Ascending aorta (tissue), 2 donors: ENCODE data around the gene IFITM10. TPM values are rescaled to one million over a fixed set of nuclear protein-coding genes. Genes with fewer than 3 reads are reported as not detected.

Source experiments
- DNase-seq, 2 donors: peaks; one replicate each; pipeline ENCODE4 v3.0.0-alpha.2; 2019; ENCODE audit warnings: low spot score in 2 of 2
- H3K27ac ChIP-seq, 2 donors: fragments of 200-600 bp; sonication (generic); one replicate each; pipeline ENCODE4 v1.5.1; 2016 to 2017; ENCODE audit warnings: mild to moderate bottlenecking in 1 of 2
- H3K27me3 ChIP-seq: fragments of 200-600 bp; sonication (generic); one replicate; pipeline ENCODE4 v1.5.1; 2017
- H3K36me3 ChIP-seq, 2 donors: fragments of 200-600 bp; sonication (generic); one replicate each; pipeline ENCODE4 v1.5.1; 2016
- H3K4me1 ChIP-seq, 2 donors: fragments of 200-600 bp; sonication (generic); one replicate each; pipeline ENCODE4 v1.5.1; 2016 to 2017; ENCODE audit warnings: mild to moderate bottlenecking in 1 of 2
- H3K4me3 ChIP-seq, 2 donors: fragments of 200-600 bp; sonication (generic); one replicate each; pipeline ENCODE4 v1.5.1; 2016 to 2017; ENCODE audit warnings: mild to moderate bottlenecking in 1 of 2
- H3K9me3 ChIP-seq, 2 donors: fragments of 200-600 bp; sonication (generic); one replicate each; pipeline ENCODE4 v1.5.1; 2016
- intact Hi-C: fragments of 100-400 bp; cut with DNase I; formaldehyde crosslinking; loops from one replicate; pipeline ENCODE4 v1.15.1; 2023
- total RNA-seq: library from RNA; depleted of rRNA; stranded (reverse); fragments of >200 nt; gene quantifications from one replicate; pipeline ENCODE4 v1.1.0, GENCODE V29; 2016
- TF ChIP-seq, protein P1 (sequence below), 3 experiments: fragments of 200-600 bp in 2 of 3; fragments of 450-650 bp in 1 of 3; sonication (generic) in 2 of 3; IDR thresholded peaks; one replicate each; pipeline ENCODE4 v1.5.1; 2016 to 2019; ENCODE audit warnings: antibody characterized with exemption in 3 of 3, mild to moderate bottlenecking in 1 of 3, moderate library complexity in 1 of 3

Gene IFITM10
- total RNA-seq, 1 donor from 2014 or later = 2.9 TPM

DNA sequence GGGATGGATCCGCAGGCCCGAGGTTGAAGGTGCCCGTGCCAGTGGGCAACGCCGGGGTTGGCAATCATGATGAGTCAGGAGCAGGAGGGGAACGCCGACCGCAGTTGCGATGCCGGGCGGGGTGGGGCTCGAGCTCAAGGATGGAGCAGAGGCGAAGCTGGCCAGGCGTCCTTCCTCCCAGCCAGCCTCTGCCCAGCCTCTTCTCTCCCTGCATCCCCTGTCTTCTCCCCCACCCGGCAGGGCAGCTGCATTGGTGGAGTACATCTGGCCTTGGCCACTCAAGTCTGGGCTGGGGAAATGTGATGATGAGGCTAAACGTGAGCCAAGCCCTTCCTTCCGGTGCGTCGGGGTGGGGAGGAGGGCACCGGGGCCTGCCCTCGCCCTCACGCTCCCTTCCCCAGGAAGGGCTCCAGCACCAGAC is 3.9 kb downstream of the IFITM10 start:
- Histone ChIP-seq H3K4me1 (peaks cover 18 to 34% of the 10 kb centered on the region in 2 donors), H3K36me3 (peaks cover 0 to 5% of the 10 kb centered on the region in 2 donors), H3K27ac (peak overlapping the region in 1 of 2 donors; percentile 97), H3K27me3 (no peaks in the 10 kb centered on the region), H3K9me3 (no peaks in the 10 kb centered on the region), H3K4me3 (peak overlapping the region in 1 of 2 donors; percentile 80)
- intact Hi-C loops = no loop called here
- peak in 1 of 2 donors; percentile 69 for DNase-seq
- TF ChIP-seq, protein P1, sequence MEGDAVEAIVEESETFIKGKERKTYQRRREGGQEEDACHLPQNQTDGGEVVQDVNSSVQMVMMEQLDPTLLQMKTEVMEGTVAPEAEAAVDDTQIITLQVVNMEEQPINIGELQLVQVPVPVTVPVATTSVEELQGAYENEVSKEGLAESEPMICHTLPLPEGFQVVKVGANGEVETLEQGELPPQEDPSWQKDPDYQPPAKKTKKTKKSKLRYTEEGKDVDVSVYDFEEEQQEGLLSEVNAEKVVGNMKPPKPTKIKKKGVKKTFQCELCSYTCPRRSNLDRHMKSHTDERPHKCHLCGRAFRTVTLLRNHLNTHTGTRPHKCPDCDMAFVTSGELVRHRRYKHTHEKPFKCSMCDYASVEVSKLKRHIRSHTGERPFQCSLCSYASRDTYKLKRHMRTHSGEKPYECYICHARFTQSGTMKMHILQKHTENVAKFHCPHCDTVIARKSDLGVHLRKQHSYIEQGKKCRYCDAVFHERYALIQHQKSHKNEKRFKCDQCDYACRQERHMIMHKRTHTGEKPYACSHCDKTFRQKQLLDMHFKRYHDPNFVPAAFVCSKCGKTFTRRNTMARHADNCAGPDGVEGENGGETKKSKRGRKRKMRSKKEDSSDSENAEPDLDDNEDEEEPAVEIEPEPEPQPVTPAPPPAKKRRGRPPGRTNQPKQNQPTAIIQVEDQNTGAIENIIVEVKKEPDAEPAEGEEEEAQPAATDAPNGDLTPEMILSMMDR (IDR thresholded peaks at IDR 0.05) = no peak

DNA sequence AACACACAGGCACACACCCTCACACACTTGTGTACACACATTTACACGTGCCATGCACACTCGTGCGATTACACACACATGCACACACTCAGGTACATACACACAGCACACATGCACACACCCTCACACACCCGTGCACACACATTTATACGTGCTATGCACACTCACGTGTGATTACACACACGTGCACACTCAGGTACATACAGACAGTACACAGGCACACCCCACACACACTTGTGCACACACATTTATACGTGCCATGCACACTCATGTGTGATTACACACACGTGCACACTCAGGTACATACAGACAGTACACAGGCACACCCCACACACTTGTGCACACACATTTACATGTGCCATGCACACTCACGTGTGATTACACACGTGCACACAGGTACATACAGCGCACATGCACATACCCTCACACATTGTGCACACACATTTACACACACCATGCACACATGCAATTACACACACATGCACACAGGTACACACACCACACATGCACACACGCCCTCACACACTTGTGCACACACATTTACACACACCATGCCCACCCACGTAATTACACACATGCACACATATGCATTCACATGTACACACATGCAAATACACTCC is 4.6 kb downstream of the IFITM10 start:
- Histone ChIP-seq H3K4me1 (peaks cover 11 to 27% of the 10 kb centered on the region in 2 donors), H3K36me3 (peaks cover 0 to 5% of the 10 kb centered on the region in 2 donors), H3K9me3 (no peaks in the 10 kb centered on the region), H3K27me3 (no peaks in the 10 kb centered on the region), H3K4me3 (no peak overlapping the region), H3K27ac (no peak overlapping the region)
- TF ChIP-seq, protein P1 (IDR thresholded peaks at IDR 0.05) = no peak
- peak in 1 of 2 donors; percentile 52 for DNase-seq
- intact Hi-C loops = no loop called here

DNA sequence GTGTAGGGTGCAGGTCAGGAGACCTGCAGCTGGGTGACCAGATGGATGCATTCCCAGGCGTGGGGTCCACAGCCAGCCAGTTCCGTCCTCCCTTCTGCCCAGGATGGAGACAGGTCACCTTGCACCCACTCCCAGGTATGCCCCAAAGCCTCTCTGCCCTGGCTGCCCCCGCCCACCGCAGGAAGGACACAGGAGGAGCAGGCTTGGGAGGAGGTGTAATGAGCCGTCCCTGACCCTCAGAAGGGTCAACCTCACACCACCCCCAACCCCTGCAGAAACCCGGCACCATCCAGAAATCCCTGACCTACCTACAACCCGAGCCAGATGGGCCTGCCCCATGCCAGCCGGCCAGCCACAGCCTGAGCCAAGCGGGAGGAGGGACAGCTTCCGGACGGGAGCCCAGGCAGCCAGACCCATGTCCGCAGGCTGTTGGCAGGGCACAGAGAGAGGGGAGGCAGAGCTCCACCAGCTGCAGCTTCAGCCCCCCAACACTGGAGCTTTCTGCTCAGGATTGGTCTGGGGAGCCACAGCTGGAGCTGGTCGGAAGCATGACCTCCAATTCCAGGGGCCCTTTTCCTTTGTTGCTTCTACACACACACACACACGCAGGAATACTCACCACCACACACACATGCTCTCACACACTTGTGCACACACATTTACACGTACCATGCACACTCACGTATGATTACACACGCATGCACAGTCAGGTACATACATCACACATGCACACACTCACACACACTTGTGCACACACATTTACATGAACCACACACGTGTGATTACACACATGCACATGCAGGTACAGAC is 5.3 kb downstream of the IFITM10 start:
- TF ChIP-seq, protein P1 (IDR thresholded peaks at IDR 0.05) = no peak
- no peaks in the 10 kb centered on the region for H3K27me3 ChIP-seq
- peaks cover 11 to 20% of the 10 kb centered on the region in 2 donors for H3K4me1 ChIP-seq
- no peak overlapping the region for H3K27ac ChIP-seq
- DNase-seq = peak in 1 of 2 donors; percentile 61
- no peak overlapping the region for H3K4me3 ChIP-seq
- no peaks in the 10 kb centered on the region for H3K9me3 ChIP-seq
- intact Hi-C loops = no loop called here
- H3K36me3 ChIP-seq = peaks cover 0 to 5% of the 10 kb centered on the region in 2 donors

DNA sequence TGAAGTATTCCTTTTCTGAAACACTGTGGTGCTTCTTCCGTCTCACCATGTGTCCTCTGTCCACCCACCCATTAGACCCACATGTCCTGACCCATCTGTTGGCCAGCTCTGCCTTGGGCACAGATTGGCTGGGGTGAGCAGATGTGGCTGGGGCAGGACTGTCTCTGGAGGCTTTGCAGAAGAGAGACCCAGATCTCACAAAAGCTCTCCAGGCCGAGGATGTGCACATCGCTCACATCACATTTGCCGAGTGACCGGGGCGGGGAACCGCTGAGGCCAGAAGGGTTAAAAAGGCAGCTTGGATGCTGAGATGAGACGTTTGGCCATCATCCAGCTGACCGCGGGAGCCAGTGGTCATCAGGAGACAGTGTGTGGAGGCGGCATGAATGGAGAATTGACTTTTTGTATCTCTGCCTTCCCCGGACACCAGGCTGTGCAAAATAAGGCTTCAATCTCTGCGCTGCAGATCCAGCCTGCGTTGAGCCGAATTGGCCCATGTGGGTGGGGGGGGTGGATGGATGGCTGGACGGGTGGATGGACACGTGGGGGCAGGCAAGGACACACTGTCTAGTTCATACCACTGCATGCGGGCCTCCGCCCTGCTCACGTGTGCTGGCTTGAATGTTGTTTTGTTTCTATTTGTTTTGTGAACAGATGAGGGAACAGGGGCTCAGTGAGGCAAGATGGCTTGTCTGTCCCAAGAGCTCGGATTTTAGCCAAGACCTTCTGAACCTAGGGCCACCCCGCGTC is 6.1 kb downstream of the IFITM10 start:
- DNase-seq = peak in 1 of 2 donors; percentile 59

DNA sequence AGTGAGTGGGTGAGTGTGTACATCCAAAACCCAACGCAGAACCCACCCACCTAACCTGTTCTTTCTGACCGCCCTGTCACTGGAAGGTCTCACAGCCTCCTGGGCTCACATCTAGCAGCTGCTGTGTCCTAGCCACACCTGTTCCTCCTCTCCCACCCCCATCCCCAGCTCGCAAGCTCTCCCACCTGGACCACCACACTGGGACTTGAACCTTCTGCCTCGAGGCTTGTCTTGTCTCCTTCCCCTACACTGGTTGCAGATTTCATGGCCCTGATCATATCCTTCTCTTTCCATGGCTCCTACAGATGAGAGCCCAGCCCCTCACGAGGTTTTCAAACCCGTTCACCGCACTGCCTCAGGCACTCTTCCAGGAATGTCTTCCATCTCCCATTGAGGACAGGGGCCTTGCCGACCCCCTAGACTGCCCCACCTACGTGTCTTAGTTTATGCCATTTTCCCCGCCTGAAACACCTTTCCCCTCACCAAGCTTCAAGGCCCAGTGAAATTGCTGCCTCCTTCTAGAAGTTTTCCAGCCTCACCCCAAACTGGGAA is 6.7 kb downstream of the IFITM10 start:
- Histone ChIP-seq H3K4me1 (peaks cover 8 to 12% of the 10 kb centered on the region in 2 donors), H3K36me3 (peaks cover 0 to 5% of the 10 kb centered on the region in 2 donors), H3K4me3 (no peak overlapping the region), H3K9me3 (no peaks in the 10 kb centered on the region), H3K27ac (no peak overlapping the region), H3K27me3 (no peaks in the 10 kb centered on the region)
- intact Hi-C loops = no loop called here
- TF ChIP-seq, protein P1 (IDR thresholded peaks at IDR 0.05) = no peak
- DNase-seq = peak in 1 of 2 donors; percentile 41

More for the DNA sequence above, 6.1 kb downstream of the IFITM10 start:
- TF ChIP-seq, protein P1 (IDR thresholded peaks at IDR 0.05) = no peak
- peaks cover 0 to 5% of the 10 kb centered on the region in 2 donors for H3K36me3 ChIP-seq
- no peak overlapping the region for H3K4me3 ChIP-seq
- H3K9me3 ChIP-seq = no peaks in the 10 kb centered on the region
- no peak overlapping the region for H3K27ac ChIP-seq
- intact Hi-C loops = no loop called here
- no peaks in the 10 kb centered on the region for H3K27me3 ChIP-seq
- H3K4me1 ChIP-seq = peaks cover 8 to 14% of the 10 kb centered on the region in 2 donors
